ENCODE results near the gene MUC13. TPM values are rescaled to one million over a fixed set of nuclear protein-coding genes. Genes with fewer than 3 reads are reported as not detected.

The MUC13 gene
- total RNA-seq, 1 donor from 2014 or later = 0.18 TPM

- H3K36me3 ChIP-seq = no peaks in the 10 kb centered on the region
- peak within 1 kb of the TSS; percentile 90 for H3K27ac ChIP-seq
- TF ChIP-seq, protein P1, sequence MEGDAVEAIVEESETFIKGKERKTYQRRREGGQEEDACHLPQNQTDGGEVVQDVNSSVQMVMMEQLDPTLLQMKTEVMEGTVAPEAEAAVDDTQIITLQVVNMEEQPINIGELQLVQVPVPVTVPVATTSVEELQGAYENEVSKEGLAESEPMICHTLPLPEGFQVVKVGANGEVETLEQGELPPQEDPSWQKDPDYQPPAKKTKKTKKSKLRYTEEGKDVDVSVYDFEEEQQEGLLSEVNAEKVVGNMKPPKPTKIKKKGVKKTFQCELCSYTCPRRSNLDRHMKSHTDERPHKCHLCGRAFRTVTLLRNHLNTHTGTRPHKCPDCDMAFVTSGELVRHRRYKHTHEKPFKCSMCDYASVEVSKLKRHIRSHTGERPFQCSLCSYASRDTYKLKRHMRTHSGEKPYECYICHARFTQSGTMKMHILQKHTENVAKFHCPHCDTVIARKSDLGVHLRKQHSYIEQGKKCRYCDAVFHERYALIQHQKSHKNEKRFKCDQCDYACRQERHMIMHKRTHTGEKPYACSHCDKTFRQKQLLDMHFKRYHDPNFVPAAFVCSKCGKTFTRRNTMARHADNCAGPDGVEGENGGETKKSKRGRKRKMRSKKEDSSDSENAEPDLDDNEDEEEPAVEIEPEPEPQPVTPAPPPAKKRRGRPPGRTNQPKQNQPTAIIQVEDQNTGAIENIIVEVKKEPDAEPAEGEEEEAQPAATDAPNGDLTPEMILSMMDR (IDR thresholded peaks at IDR 0.05) = no peak
- H3K9me3 ChIP-seq = no peaks in the 10 kb centered on the region
- intact Hi-C loops (cut with DNase I) = no loop called here
- DNase-seq (peak; percentile 86), ATAC-seq (peak; percentile 92 to 95)
- no peaks in the 10 kb centered on the region for H3K27me3 ChIP-seq (ENCODE audit: low read depth)
- H3K4me3 ChIP-seq = peak within 1 kb of the TSS; percentile 76
- H3K4me1 ChIP-seq = peaks cover 13% of the 10 kb centered on the region
Measured at GRCh38 chr3:124887177-124887931, 47.2 kb downstream of the MUC13 start, which contains the start of gene ITGB5. TSS of gene ITGB5 (minus strand) at chr3:124887365. CDS start at chr3:124887000, 365 bp downstream.

DNA sequence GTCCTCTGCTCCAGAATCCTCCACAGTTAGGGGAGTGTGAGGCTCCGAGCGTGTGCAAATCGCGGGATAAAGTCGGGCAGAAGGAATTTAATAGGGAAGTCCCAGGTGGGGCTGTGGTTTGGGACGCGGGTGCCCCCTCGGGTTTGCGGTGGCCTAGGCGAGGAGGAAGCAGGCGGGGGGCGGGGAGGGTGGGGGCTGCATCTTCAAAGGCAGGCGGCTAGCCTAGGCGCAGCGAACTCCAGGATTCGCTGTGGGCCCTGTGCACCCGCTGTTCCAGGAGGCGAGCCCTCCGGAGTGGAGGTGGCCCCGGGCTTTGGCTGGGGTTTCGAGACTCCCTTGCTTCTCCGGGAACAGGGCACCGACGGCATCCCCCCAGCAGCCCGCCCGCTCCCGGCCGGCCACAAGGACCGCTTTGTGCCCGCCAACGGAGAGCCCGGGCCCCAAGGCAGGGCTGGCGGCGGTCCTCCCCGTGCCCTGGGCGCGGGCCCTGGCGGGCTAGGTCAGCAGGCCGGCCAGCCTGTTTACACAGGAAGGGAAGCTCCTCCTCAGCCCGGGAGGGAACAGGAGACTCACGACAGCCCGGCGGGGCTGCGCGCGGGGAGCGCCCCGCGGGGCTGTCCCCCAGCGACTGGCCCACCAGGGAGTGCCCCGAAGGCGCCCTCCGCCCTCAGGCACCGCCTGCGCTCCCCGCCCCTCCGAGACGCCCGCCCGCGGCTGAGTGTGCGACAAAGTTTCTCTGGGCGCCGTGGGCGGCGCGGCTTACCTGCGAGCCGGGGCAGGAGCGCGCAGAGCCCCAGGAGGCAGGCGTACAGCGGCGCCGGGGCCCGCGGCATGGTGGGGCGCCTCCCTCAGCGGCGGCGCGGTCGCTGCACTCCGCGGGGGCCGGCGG is 48.1 kb downstream of the MUC13 start:
- Histone ChIP-seq H3K4me1 (peaks cover 13% of the 10 kb centered on the region), H3K27ac (peak overlapping the region; percentile 90), H3K27me3 (ENCODE audit: low read depth) (no peaks in the 10 kb centered on the region), H3K9me3 (no peaks in the 10 kb centered on the region), H3K36me3 (no peaks in the 10 kb centered on the region), H3K4me3 (peak overlapping the region; percentile 76)
- TF ChIP-seq, protein P1 (IDR thresholded peaks at IDR 0.05) = no peak
- intact Hi-C loops (cut with DNase I) = no loop called here
- peak; percentile 73 for DNase-seq
- peak; percentile 78 to 81 for ATAC-seq

DNA sequence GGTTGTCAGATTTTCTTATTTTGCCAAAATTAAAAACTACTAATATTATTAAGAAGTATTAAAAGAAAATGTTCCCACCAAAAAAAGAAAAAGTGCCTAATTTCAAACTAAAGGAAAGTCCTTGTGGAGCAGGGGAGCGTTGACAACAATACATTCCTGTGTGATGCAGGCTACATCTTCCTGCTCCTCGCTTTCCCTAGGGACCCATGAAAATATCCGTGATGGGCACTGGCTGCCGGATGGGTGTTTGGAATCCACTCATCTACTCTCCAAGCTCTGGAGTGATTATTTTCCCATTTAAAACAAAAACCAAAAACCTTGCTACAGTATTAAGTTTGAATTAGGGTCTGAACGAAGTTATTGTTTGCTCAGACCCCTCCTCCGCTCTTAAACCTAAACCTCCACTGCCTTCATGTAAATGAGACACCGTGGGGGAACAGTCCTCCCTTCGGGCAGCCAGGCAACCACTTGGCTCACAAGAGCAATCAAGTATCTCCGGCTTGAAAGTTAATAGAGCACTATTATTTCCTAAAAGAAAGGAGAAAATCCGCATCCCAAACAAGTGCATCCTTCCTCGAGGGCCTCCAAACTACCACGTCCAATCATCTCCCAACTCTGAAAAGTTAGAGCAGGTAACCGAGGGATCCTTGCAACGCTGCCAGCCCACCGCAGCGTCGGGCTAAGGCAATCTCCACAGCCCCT is 48.9 kb downstream of the MUC13 start:
- H3K27me3 ChIP-seq (ENCODE audit: low read depth) = no peaks in the 10 kb centered on the region
- TF ChIP-seq, protein P1 (IDR thresholded peaks at IDR 0.05) = no peak
- H3K4me3 ChIP-seq = peak overlapping the region; percentile 76
- H3K36me3 ChIP-seq = no peaks in the 10 kb centered on the region
- intact Hi-C loops (cut with DNase I) = no loop called here
- peaks cover 13% of the 10 kb centered on the region for H3K4me1 ChIP-seq
- H3K9me3 ChIP-seq = no peaks in the 10 kb centered on the region
- H3K27ac ChIP-seq = peak overlapping the region; percentile 90
- ATAC-seq = no peak
- DNase-seq = no peak

- DNase-seq = no peak
- ATAC-seq = no peak
- TF ChIP-seq, protein P1 (IDR thresholded peaks at IDR 0.05) = no peak
Measured at GRCh38 chr3:124884474-124885101, 50.0 kb downstream of the MUC13 start.

More at GRCh38 chr3:124884474-124885101, 50.0 kb downstream of the MUC13 start:
- no peaks in the 10 kb centered on the region for H3K9me3 ChIP-seq
- H3K36me3 ChIP-seq = no peaks in the 10 kb centered on the region
- no peaks in the 10 kb centered on the region for H3K27me3 ChIP-seq (ENCODE audit: low read depth)
- no peak overlapping the region for H3K27ac ChIP-seq
- intact Hi-C loops (cut with DNase I) = no loop called here
- no peak overlapping the region for H3K4me3 ChIP-seq
- H3K4me1 ChIP-seq = peaks cover 16% of the 10 kb centered on the region

Data from lower lobe of right lung (tissue), 2 donors.